HFFc6 (cell line): Measurements from ENCODE around the gene CTSO. TPM values are rescaled to one million over a fixed set of nuclear protein-coding genes. Genes with fewer than 3 reads are reported as not detected.

Experiments
- DNase-seq: peaks from one replicate; pipeline ENCODE4 v3.0.0-alpha.2; 2018
- H3K27ac Mint-ChIP-seq: 2 replicates; pipeline ENCODE4 v1.8.0; 2020; ENCODE audit warnings: mild to moderate bottlenecking, mixed read lengths
- H3K27me3 Mint-ChIP-seq: 2 replicates; pipeline ENCODE4 v1.8.0; 2021; ENCODE audit warnings: mild to moderate bottlenecking, moderate library complexity, mixed read lengths; ENCODE audit not compliant: insufficient read depth
- H3K36me3 Mint-ChIP-seq: 2 replicates; pipeline ENCODE4 v1.8.0; 2021; ENCODE audit warnings: low read depth, mixed read lengths
- H3K4me1 Mint-ChIP-seq: 2 replicates; pipeline ENCODE4 v1.8.0; 2020; ENCODE audit warnings: low read depth, mixed read lengths
- H3K4me3 Mint-ChIP-seq: 2 replicates; pipeline ENCODE4 v1.8.0; 2020; ENCODE audit warnings: mild to moderate bottlenecking, moderate library complexity, mixed read lengths
- H3K9me3 Mint-ChIP-seq: 2 replicates; pipeline ENCODE4 v1.8.0; 2020; ENCODE audit warnings: mild to moderate bottlenecking, mixed read lengths
- CTCF ChIP-seq: fragments of 200-600 bp; sonication (generic); IDR thresholded peaks from 2 replicates; pipeline ENCODE4 v1.5.0; 2021; ENCODE audit warnings: antibody characterized with exemption, mild to moderate bottlenecking
- total RNA-seq, 6 experiments: library from RNA; stranded (reverse); fragmentation: NEBNext Ultra II Directional; extraction: Animal tissue kit (Norgen Biotek cat#: 25700); gene quantifications; 2 replicates in 1 of 6; 3 replicates in 5 of 6; pipeline ENCODE4 v1.2.3, GENCODE V29; 2021

The CTSO gene
- total RNA-seq, 6 experiments from 2014 or later: 2.5 to 4.7 (median 2.6) TPM

- Mint-ChIP-seq H3K36me3 (no peaks in the 10 kb centered on the region), H3K4me1 (peaks cover 14% of the 10 kb centered on the region), H3K27ac (no peak overlapping the region), H3K9me3 (no peaks in the 10 kb centered on the region; the same call in 1 of the 2 replicates), H3K27me3 (no peaks in the 10 kb centered on the region; the same call in 1 of the 2 replicates), H3K4me3 (no peak overlapping the region)
- DNase-seq: no peak
- TF ChIP-seq CTCF: no peak
These were observed 20.2 kb upstream of the CTSO start for GRCh38 chr4:155973639-155974475.

- Mint-ChIP-seq H3K9me3 (no peaks in the 10 kb centered on the region), H3K27ac (no peak overlapping the region), H3K4me1 (peaks cover 16% of the 10 kb centered on the region), H3K4me3 (no peak overlapping the region), H3K36me3 (no peaks in the 10 kb centered on the region), H3K27me3 (no peaks in the 10 kb centered on the region; the same call in 1 of the 2 replicates)
- peak; percentile 9 for DNase-seq
- peak; percentile 55 for TF ChIP-seq CTCF
These were observed 18.4 kb upstream of the CTSO start for GRCh38 chr4:155972098-155972497.

- peak; percentile 23 for DNase-seq
- Mint-ChIP-seq H3K4me1 (peaks cover 14% of the 10 kb centered on the region), H3K9me3 (no peaks in the 10 kb centered on the region), H3K4me3 (no peak overlapping the region), H3K36me3 (no peaks in the 10 kb centered on the region), H3K27ac (no peak overlapping the region), H3K27me3 (no peaks in the 10 kb centered on the region; the same call in 1 of the 2 replicates)
- no peak for TF ChIP-seq CTCF
These were observed 13.2 kb upstream of the CTSO start for GRCh38 chr4:155966731-155967395.

GRCh38 chr4:155966171-155966570, 12.5 kb upstream of the CTSO start:
- Mint-ChIP-seq H3K36me3 (no peaks in the 10 kb centered on the region), H3K4me1 (peaks cover 14% of the 10 kb centered on the region), H3K4me3 (no peak overlapping the region), H3K27ac (no peak overlapping the region), H3K9me3 (no peaks in the 10 kb centered on the region), H3K27me3 (no peaks in the 10 kb centered on the region; the same call in 1 of the 2 replicates)
- TF ChIP-seq CTCF: no peak
- DNase-seq: no peak

GRCh38 chr4:155964016-155964891, 10.6 kb upstream of the CTSO start:
- Mint-ChIP-seq H3K27ac (no peak overlapping the region), H3K4me3 (no peak overlapping the region), H3K36me3 (no peaks in the 10 kb centered on the region), H3K27me3 (no peaks in the 10 kb centered on the region), H3K9me3 (no peaks in the 10 kb centered on the region), H3K4me1 (peaks cover 14% of the 10 kb centered on the region)
- DNase-seq: no peak
- TF ChIP-seq CTCF: no peak
